HG03045 (cell line): ENCODE measurements around the gene MPRIP.
"Not testable (repeated sequence)": the region's sequence is repeated elsewhere in the genome, so short reads cannot be mapped to it uniquely, and the experiment has no call there.

ENCODE experiments used
- ATAC-seq: cut with Tn5 transposase; IDR thresholded peaks from one replicate; pipeline ENCODE4 v1.9.1; 2021; ENCODE audit warnings: mild to moderate bottlenecking, moderate library complexity; ENCODE audit not compliant: unreplicated experiment

The MPRIP gene

DNA sequence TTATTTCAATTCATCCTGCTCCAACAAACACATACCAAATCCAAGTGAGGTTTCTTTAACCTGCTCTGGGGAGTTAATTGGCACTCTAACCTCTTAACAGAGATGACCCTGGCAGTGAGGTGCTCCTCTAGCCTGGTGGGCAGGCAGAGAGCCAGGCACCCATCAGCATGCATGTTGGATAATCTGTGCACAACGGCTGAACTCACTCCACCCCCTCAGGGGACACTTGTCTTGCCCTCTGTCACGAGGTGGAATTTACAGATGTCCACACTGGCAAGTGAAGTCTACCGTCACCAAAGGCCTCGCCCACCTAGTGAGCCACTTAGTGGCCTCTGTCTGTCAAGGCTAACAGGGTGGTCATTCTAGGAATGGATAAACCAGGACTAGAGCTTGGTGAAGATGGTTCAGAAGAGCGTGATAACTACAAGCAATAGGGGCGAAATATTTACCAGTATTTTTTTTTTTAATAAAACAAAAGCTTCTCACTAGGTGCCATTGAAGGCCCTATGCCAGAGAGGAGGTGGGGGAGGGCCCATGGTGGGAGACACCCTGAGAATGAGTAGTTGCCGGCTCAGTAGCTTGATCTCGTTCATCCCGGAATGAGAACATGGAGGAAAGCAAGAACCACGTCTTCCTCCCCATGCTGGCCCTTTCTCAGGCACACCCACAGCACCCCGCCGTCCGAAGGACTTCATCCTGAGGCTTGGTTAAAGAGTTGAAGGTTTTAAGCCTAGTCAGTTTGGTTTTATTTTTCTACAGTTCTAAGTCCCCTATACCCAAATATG, 138.7 kb downstream of the MPRIP start:
- ATAC-seq, result no peak

DNA sequence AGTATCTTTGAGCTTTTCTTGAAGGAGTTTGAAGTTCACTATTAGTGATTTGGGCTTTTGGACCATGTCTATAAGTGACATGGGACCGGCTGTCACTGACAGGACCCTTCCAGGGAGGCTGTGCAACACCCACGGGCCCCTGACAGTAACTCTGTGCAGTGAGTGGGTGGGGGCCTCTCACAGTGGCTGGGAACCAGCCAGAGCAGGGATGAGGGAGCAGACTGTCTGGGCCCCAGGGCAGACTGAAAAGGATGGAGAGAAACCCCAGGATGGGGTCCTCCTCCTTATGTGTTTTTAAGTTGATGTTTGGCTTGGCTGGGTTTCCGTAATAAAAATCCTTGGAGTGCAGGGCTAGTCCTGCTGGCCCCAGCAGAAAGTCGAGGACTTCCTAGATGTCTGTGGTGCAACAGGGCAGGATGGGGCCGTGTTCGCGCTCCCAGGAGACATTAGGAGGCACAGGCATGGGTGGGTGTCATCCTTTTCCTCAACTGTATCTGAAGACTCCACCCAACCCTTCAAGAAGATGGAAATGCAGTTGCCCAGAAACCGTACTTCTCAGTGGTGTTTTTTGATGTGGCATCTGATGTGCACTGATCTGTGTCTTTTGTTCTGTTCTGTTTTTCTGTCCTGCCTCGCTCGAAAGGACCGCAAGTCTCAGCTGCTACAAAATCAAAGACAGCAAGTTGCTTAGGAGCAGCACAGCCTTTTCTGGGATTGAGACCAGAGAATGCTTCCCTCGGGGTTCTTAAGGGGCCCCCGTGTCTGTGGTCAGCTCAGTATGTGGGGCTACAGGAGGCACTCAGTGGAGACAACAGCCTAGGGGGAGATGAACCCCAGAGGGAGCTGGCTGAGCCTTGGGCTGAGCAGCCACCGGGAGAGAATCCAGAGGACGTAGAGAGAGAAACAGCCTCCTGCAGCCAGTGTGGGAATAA, 139.7 kb downstream of the MPRIP start:
- no peak for ATAC-seq

DNA sequence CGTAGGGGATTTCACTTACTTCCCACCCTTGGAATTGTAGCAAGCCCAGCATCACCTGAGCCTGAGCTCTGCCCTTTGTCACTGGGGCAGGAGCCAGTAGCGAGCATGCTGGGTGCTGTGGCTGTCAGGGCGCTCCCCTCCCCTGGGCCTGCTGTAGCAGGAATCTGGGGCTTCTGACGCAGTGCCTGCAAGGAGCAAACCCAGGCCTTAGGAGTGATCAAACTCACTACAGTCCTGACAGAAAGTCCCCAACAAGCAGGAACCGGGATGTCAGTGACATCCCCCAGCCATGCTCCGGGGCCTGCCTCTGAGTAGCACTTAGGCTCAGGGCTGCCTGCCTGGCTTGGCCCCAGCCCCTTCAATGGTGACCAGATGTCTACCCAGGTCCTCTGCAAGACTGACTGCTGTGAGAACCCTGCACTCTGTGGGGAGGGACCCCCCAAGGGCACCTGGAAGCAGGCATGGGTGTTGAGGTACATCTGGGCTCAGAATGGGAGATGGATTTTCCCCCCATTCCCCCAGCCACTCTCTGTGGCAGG, 140.4 kb downstream of the MPRIP start:
- ATAC-seq, result no peak

DNA sequence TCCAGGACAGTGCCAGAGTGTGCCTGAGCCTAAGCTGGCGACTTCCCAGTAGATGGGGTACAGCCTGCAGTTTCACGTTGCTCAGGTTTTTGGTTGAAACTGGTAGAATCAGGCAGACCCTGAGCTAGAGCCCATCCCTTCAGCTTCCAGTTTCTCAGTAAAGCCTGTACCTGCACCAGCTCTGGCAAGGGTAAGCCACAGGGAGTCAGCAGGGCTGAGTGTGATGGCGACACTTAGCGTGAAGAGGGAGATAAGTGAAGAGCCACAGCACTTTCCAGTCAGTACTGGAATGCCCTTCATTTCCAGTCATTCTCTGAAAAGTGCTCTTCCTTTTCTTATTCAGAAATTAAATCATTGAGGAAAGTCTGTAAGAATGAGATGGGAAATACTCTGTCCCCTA, 141.5 kb downstream of the MPRIP start:
- no peak for ATAC-seq

DNA sequence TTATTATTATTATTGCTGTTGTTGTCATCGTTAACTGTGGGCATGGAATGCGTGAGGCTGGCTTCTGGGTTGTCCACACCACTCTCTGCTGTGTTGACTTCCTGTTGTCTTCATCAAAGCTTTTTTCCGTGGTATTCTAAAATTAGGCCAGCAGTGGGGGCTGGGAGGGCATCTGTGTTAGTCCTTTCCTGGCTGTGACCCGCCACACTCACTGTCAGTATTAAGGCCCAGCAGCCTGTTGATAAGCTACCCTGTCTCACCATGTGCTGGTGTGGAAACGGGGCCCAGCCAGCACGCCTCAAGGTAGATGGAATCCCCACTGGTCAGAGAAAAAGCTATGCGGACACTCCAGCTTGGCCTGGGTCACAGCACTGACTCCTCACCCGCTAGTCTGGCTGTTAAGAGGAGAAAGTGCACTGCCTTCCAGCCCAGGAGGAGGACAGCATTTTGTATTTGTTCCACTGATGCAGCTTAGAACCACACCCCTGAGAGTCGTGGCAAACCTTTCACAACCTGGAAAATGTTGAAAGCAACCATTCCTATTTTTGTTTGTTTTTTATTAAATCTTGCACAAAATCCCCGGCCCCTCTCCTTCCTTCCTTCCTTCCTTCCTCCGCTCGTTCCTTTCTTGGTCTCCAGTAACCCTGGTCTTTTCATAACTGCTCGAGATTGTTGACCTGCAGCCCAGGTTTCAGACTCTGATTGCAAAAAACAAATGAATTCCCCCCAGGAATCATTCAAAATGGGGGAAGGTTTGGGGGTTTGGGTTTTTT, 142.9 kb downstream of the MPRIP start:
- not testable (repeated sequence) for ATAC-seq

DNA sequence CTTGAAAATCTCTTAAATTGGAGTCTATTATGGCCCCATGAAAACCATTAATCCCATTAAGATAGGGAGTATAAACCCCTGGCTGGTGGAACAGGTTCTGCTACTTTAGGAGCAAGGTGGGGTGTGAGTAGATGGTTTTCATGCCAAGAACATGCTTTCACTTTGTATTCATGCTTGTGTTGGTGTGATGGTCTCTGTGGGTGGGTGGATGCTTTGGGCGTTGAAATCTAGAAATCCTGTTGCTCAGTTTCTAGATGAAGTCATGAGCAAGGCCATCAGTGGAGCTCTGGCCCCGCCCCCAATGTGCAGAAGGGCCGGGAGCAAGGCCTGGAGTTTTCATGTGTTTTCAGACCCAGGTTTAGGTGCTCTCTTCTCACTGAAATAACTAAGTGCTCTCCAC, 143.8 kb downstream of the MPRIP start:
- no peak for ATAC-seq

DNA sequence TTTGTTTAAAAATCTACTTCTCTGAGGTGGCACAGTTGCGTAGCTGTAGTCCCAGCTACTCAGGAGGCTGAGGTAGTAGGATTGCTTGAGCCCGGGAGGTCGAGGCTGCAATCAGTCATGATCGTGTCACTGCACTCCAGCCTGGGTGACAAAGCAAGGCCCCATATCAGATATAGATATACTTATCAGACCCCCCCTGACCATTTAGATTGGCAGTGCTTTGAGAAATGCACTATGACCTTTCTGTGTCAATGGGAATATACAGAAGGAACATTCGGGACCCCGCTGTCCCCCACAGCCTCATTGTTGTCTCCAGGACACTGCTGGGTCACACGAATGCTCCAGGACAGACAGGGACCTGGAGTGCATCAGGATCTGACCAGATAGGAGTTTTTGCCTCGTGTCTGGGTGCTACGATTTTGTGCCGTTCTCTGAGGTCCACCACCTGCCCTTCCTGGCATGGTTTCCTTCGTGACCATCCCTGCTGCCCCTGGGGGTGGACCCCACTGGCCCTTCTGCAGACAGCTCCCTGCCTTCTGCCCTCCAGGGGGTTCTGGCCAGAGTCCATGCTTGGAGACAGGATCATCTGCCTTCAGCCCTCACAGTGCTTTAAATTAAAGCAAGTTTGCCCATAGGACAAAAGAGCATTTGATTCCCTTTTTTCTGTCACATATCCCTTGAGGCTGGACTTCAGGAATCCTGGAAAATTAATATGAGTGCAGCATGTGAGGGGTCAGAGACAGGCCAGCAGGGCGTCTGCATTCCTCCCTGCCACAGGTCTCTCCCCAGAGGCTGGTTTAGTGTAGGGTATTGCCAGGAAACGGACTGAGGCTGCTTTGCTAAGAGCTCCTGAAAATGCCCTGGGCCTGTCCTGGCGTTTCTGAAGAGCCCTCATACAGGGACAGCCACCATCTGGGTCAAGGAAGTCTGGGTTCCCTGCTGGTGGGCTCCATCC, 144.6 kb downstream of the MPRIP start:
- ATAC-seq, result no peak

DNA sequence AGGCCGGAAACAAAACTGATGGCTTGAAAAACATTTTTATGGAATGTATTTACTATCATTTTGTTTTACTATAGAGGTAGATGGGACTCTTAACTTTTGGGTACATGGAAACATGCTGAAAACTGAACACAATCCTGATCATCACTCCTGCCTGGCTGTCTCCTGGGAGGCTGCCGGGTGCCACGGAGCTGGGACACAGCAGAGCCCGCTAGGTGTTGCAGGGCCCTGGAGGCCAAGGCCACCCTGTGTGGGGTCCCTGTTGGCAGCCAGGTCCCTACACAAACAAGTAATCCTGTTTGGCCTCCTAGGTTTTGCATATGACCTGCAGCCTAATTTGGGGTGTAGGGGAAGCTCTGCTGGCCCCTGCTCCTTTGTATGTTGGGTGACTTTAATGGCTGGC, 146.3 kb downstream of the MPRIP start:
- ATAC-seq, result no peak

DNA sequence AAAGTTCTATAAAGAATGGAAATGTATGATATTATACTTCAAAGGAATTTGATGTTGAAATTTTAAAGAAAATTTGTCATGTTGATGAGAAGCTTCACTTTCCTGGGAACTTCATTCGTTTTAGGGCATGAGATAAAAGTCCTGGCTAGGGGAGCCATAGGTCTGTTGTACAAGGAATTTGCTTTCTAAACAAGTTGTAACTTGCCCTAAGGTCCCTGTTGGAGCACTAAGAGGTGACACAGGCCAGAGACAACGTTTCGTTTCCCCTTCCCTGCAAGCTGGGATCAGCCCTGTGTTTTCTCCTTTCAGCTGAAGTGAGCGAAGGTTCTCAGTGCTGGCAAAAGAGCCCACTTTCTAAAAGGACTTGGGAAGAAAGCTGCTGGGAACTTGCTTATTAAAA, 147.3 kb downstream of the MPRIP start:
- ATAC-seq, result no peak

DNA sequence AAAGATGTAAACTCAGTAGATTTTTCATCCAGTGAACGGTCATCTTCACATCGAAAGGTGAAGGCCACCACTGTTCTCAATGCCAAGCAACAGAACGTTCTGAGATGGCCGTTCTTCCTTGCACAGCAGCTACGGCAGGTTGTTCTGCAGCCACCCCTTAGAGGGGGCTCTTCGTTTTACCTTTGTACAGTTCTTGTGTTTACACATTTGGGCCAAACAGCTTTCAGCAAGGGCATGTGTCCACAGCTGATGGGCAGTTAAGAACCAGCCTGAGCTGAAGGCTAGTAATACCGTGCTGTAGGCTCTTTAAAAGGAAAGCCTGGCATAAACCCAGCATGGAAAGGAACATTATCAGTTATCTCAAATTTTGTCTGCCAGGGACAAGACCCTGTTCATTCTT, 147.9 kb downstream of the MPRIP start:
- no peak for ATAC-seq

DNA sequence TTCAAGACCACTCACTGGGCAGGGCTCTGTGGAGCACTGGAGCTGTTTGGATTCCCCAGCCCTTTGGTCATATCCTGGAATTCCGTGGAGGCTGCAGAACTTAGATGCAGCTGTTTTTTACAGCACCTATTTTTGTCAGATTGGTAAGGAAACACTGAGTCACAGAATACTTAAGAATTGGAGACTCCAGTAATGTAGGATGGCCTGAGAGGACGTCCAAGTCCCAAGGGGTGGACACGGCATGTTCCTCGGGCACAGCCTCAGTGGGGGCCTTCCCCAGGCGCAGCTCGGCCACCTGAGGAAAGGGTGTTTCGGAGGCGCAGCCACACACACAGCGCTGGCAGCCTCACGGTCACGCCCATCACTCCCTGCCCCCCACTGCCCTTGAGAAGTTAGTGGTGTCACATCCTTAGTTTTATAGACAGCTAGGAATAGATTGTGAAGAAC, 149.1 kb downstream of the MPRIP start:
- no peak for ATAC-seq

DNA sequence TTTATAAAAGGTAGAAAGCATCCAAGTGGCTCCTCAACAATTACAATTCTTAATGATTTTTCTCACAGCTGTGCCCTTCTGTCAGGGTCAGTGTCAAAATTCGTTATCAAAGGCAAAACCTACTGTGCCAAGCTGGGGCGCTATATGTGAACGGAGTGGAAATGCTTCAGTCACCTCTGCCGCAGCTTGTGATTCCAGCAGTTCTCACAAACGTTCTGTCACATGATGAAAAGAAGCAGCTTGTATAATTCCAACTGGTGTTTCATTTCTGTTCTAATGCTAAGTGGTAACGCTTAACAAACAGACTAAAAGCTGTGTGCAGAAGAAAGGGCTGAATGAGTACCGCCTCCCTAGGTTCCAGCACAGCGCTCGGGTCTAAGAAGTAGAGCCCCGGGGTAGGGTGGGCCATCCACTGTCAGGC, 149.7 kb downstream of the MPRIP start:
- no peak for ATAC-seq

DNA sequence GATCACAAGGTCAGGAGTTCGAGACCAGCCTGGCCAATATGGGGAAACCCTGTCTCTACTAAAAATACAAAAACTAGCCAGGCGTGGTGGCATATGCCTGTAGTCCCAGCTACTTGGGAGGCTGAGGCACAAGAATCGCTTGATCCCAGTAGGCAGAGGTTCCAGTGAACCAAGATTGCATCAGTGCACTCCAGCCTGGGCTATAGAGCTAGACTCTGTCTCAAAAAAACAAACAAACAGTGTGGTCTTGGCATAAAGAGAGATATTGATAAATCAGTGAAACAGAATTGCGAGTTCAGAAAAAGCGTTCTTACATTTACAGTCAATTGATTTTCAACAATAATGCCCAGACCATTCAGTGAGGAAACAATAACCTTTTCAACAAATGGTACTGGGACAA, 153.2 kb downstream of the MPRIP start:
- ATAC-seq, result not testable (repeated sequence)

DNA sequence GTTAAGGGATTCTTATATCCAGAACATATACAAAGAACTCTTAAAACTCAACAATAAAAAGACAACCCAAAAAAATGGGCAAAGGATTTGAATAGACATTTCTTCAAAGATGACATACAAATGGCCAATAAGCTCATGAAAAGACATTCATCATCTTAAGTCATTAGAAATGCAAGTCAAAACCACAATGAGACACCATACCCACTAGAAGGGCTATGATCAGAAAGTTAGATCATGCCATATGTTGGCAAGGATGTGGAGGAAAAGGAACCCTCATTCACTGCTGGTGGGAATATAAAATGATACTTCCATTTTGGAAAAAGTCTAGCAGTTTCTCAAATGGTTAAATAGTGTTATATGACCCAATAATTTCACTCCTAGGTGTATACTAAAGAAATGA, 154.5 kb downstream of the MPRIP start:
- no peak for ATAC-seq

DNA sequence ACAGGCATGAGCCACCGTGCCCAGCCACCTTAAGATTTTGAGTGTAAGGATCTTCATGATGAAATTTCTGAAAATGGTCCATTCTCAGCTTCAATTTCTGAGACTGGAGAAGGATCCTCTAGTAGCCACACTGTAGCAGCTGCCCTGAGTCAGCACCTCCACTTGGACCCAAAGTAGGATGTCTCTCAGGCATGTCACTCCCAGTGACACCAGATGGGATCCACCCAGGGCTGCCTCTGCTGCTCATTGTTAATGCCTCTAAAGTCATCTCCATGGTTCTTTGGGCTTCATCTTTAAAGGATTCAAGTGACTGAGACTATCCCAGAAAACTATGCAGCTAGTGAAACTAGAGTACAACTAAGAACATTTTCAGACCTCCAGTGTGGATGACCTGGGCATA, 156.0 kb downstream of the MPRIP start:
- no peak for ATAC-seq

DNA sequence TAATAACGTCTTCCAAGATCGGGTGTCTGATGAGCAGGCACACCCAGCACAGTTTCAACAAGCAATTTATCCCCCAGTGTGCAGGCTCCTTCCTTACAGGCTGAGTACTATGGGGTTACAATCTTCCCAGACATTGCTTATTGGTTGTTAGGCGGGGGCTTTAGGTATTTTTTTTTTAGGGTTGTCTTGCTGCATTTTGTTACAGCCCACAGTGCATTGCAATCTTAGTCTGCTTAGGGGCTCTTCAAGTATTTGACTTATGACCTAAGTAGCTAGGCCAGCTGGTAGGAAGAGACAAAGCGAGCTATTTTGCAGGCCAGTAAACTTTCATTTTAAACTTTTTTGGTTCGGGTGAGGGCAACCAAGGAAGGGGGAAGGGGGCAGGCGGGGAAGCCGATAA, 158.1 kb downstream of the MPRIP start:
- ATAC-seq, result no peak

DNA sequence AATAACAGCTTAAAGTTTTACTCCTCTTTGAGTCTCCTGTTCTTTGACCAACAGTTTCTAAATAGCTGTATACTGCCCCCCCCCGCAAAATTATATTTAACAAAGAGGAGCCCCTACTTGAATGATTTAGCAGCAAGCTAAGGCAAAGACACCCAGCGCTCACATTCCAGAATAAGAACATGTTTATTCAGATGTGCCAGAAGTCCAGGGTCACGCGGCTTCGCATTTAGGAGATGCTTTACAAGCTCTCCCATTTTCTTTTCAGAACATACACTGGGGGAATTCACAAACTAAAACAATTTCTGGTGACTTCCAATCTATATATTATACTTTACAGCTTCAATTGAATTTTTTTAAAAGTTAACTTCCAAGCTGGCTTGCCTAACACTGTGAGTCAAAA, 158.6 kb downstream of the MPRIP start:
- no peak for ATAC-seq

DNA sequence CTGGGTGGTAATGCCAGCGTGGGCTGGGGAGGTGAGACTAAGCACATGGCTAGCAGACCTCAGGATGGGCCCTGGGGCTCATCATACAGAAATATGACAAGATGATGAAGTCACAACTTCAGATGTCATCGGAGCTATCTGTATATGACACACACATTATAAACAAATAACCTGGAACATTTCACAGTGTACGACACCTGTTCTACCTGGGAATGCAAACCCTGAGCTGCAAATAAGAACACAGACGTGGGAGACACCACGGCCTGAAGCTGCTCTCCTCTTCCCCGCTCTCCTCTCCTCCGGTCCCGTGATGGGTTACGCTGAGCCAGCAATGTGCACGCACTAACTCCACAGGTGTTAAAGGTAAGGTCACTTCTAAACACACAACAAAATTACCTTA, 159.0 kb downstream of the MPRIP start:
- no peak for ATAC-seq

DNA sequence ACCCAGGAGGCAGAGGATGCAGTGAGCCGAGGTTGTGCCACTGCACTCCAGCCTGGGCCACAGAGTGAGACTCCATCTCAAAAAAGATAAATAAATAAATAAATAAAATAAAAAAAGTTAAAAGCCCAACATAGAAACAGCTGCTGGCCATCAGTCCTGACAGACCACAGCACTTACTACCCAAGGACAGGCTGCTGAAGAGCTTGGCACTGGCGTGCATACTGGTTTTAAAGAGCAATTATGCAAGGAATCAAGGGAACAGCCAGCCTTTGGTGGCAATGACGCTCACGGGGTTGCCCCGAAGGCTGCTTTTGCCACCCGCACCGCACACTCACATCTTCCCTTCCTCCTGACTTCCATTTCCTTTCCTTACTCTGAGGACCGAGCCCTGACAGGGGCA, 159.7 kb downstream of the MPRIP start:
- ATAC-seq, result no peak

DNA sequence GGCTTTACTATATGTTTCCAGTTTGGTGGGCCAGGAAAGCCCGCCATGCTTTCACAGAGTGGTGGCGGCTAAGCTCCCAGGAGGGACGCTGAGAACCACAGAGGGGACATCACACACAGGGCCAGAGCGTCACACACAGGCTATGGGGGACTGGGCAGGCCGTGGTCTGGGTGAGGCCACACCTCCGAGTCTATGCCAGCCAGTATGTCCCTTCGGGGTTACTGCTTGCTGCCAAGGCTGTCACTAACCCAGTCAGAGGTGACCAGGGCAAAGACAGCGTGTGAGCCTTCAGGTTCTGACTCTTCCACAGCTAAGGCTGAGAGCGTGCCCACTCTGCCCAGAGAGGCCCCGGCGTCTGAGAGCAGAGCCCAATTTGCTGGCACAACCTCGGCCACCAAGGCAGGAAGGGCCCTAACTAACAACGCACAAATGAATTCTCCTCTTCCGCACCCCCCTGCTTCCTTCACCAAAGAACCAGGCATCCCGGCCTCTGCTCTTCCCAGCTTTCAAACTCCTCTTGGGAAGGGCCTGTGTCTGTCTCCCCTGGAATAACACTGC, 161.0 kb downstream of the MPRIP start:
- no peak for ATAC-seq
